Measurements from ENCODE around the gene KDELR3. TPM values are rescaled to one million over a fixed set of nuclear protein-coding genes. Genes with fewer than 3 reads are reported as not detected.

Gene KDELR3
- total and polyA plus RNA-seq, 2 experiments from 2014 or later = 13.1 to 26.5 TPM

DNA sequence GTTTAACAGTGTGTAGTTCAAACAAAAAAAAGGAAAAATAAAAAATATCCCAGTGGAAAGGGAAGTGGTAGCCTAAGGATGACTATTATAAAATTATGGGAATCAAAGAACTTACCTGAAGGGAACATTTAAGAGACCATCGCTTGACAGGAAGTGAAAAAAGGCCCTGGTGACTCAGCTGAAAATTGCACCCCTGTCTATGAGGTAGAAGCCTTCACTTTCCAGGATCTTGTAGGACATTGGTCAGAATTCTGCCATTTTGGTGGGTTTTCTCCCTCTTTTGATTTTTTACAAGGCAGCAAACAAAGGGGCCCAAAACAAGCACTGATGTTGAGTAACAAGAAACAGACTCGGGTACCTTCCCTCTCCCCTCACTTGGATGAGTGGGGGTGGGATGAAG is 22.6 kb downstream of the KDELR3 start:
- Histone ChIP-seq H3K9me3 (ENCODE audit: low read depth) (no peaks in the 10 kb centered on the region), H3K27me3 (no peaks in the 10 kb centered on the region), H3K36me3 (peaks cover 92% of the 10 kb centered on the region), H3K4me1 (ENCODE audit: low read depth) (no peaks in the 10 kb centered on the region), H3K27ac (peak overlapping the region; percentile 59), H3K4me3 (no peak overlapping the region)
- TF ChIP-seq, protein P1, sequence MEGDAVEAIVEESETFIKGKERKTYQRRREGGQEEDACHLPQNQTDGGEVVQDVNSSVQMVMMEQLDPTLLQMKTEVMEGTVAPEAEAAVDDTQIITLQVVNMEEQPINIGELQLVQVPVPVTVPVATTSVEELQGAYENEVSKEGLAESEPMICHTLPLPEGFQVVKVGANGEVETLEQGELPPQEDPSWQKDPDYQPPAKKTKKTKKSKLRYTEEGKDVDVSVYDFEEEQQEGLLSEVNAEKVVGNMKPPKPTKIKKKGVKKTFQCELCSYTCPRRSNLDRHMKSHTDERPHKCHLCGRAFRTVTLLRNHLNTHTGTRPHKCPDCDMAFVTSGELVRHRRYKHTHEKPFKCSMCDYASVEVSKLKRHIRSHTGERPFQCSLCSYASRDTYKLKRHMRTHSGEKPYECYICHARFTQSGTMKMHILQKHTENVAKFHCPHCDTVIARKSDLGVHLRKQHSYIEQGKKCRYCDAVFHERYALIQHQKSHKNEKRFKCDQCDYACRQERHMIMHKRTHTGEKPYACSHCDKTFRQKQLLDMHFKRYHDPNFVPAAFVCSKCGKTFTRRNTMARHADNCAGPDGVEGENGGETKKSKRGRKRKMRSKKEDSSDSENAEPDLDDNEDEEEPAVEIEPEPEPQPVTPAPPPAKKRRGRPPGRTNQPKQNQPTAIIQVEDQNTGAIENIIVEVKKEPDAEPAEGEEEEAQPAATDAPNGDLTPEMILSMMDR (IDR thresholded peaks at IDR 0.05; ENCODE audit: low read depth, low read length) = no peak
- no peak for DNase-seq (ENCODE audit: low read depth in 1 of 2, low spot score in 1 of 2)

DNA sequence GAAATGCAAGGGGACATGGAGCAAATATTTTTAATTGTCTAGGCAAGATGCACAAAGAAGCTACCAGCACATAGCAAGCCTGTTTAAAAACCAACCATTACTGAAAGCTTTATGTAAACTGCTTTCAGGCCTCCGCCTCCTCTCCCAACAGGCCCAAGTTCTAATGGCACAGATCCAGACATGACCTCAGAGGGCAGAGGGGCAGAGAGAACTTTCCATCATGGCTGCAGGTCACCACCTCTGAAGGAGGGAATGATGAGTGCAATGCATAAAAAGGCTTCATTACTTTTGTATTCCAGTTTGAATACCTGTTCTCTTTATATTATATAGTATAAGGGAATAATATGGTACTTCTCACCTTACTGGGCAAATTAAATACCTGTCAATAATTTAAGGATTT is 23.0 kb downstream of the KDELR3 start:
- peak in 1 of 2 donors; percentile 70 for DNase-seq (ENCODE audit: low read depth in 1 of 2, low spot score in 1 of 2)
- Histone ChIP-seq H3K4me1 (ENCODE audit: low read depth) (no peaks in the 10 kb centered on the region), H3K36me3 (peaks cover 94% of the 10 kb centered on the region), H3K4me3 (no peak overlapping the region), H3K27me3 (no peaks in the 10 kb centered on the region), H3K9me3 (ENCODE audit: low read depth) (no peaks in the 10 kb centered on the region), H3K27ac (peak overlapping the region; percentile 59)
- TF ChIP-seq, protein P1 (IDR thresholded peaks at IDR 0.05; ENCODE audit: low read depth, low read length) = no peak

DNA sequence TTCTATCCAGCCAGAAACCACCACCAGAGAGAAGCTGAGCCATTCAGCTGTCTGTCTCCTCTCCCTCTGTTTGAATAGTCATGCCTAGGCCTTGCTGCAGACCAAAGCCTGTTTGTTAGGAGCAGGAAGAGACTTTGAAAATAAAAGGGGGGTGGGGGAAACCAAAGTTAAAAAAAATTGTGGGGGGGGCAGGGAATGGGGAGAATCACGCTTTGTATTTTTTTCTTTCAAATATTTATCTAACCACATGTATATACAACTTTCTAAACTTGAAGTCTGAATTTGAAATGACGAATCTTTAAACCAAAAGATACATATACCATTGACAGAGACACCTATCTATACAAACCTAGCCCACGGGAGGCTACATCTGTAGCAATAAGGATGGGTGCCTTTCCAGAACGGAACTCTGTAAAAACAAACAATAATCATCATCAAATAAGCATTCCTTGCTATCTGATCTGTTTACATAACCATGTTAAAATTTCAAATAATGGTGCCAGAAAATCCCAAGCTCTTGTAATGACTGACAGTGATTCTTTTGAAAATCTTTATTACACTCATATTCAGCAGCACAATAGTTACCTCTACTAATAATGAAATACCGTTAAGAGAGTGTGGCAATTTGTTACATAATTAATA is 23.9 kb downstream of the KDELR3 start:
- Histone ChIP-seq H3K36me3 (peaks cover 94% of the 10 kb centered on the region), H3K27me3 (no peaks in the 10 kb centered on the region), H3K4me1 (ENCODE audit: low read depth) (no peaks in the 10 kb centered on the region), H3K4me3 (no peak overlapping the region), H3K9me3 (ENCODE audit: low read depth) (no peaks in the 10 kb centered on the region), H3K27ac (peak overlapping the region; percentile 59)
- TF ChIP-seq, protein P1 (IDR thresholded peaks at IDR 0.05; ENCODE audit: low read depth, low read length) = no peak
- DNase-seq (ENCODE audit: low read depth in 1 of 2, low spot score in 1 of 2) = no peak

DNA sequence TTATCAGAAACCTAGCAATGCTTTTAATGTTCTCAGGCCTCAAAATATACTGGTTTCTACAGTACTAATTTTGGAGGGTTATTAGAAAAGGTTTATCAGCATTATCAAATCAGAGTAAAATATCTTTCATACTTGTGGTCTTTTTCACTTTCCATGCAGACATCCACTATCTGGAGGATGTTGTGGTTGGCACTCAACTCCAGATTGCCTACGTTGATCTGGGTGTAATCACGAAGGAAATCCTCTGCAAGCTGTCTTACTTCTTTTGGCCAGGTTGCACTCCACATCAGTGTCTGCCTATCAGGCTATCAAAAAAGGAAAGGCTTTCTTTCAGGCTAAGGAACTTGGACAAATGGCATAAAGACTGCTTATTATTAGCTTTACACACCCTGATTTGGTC is 26.6 kb downstream of the KDELR3 start:
- no peaks in the 10 kb centered on the region for H3K9me3 ChIP-seq (ENCODE audit: low read depth)
- H3K27ac ChIP-seq = peak overlapping the region; percentile 2
- H3K4me3 ChIP-seq = no peak overlapping the region
- no peaks in the 10 kb centered on the region for H3K4me1 ChIP-seq (ENCODE audit: low read depth)
- TF ChIP-seq, protein P1 (IDR thresholded peaks at IDR 0.05; ENCODE audit: low read depth, low read length) = no peak
- DNase-seq (ENCODE audit: low read depth in 1 of 2, low spot score in 1 of 2) = peak in 1 of 2 donors; percentile 51
- peaks cover 90% of the 10 kb centered on the region for H3K36me3 ChIP-seq
- H3K27me3 ChIP-seq = no peaks in the 10 kb centered on the region

DNA sequence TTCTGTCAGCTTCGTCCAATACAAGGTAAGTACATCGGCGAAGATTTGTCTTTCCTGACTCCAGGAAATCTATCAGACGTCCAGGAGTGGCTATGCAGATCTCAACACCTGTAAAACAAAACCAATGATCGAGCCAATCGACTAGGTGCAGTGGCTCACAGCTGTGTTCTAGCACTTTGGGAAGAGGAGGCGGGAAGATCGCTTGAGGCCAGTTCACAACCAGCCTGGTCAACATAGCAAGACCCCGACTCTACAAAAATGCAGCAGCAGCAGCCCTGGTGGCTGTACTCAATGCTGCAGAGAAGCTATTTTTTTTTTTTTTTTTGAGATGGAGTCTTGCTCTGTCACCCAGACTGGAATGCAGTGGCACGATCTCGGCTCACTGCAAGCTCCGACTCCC is 27.0 kb downstream of the KDELR3 start:
- H3K4me3 ChIP-seq = no peak overlapping the region
- peaks cover 90% of the 10 kb centered on the region for H3K36me3 ChIP-seq
- no peaks in the 10 kb centered on the region for H3K27me3 ChIP-seq
- peak overlapping the region; percentile 2 for H3K27ac ChIP-seq
- no peaks in the 10 kb centered on the region for H3K9me3 ChIP-seq (ENCODE audit: low read depth)
- H3K4me1 ChIP-seq (ENCODE audit: low read depth) = no peaks in the 10 kb centered on the region
- TF ChIP-seq, protein P1 (IDR thresholded peaks at IDR 0.05; ENCODE audit: low read depth, low read length) = no peak
- no peak for DNase-seq (ENCODE audit: low read depth in 1 of 2, low spot score in 1 of 2)

Data from cardiac muscle cell (in vitro differentiated cells and primary cell).